ENCODE results near the gene DAB2.

GRCh38 chr5:39411061-39411460 is 13.7 kb downstream of the DAB2 start:
- TF ChIP-seq CTCF (conservative IDR thresholded peaks at IDR 0.05; ENCODE audit: low read depth, low read length): no peak
- TF ChIP-seq EZH2 (IDR thresholded peaks at IDR 0.05; ENCODE audit: low read length, unreplicated experiment): no peak
- no peak for TF ChIP-seq EZH2phosphoT487 (IDR thresholded peaks at IDR 0.05; ENCODE audit: borderline replicate concordance, low read length)
